WERI-Rb-1 (cell line): ENCODE measurements around the gene OFD1.

Source experiments
- DNase-seq: peaks from one replicate; pipeline ENCODE4 v3.0.0-alpha.2; 2020
- H3K27ac ChIP-seq: fragments of 250-450 bp; sonication (Bioruptor Pico); 2 replicates; pipeline ENCODE4 v1.5.1; 2020; ENCODE audit warnings: mild to moderate bottlenecking, moderate library complexity
- H3K27me3 ChIP-seq: fragments of 250-450 bp; sonication (Bioruptor Pico); 2 replicates; pipeline ENCODE4 v1.5.1; 2021; ENCODE audit warnings: mild to moderate bottlenecking, low read depth, moderate library complexity; ENCODE audit not compliant: insufficient read depth, severe bottlenecking
- H3K36me3 ChIP-seq: fragments of 250-450 bp; sonication (Bioruptor Pico); 2 replicates; pipeline ENCODE4 v1.5.1; 2020; ENCODE audit warnings: mild to moderate bottlenecking, moderate library complexity
- H3K4me3 ChIP-seq: 2 replicates; pipeline ENCODE4 v1.5.1; 2011; ENCODE audit warnings: low read depth, mild to moderate bottlenecking, control low read depth, low read length
- H3K9me3 ChIP-seq: fragments of 250-450 bp; sonication (Bioruptor Pico); 2 replicates; pipeline ENCODE4 v1.5.1; 2021; ENCODE audit warnings: mild to moderate bottlenecking, moderate library complexity; ENCODE audit not compliant: severe bottlenecking
- TF ChIP-seq, protein P1 (sequence below): IDR thresholded peaks from 2 replicates; pipeline ENCODE4 v1.5.1; 2011; ENCODE audit warnings: low read depth, mild to moderate bottlenecking, control low read depth, inconsistent platforms, low read length

OFD1 gene

DNA sequence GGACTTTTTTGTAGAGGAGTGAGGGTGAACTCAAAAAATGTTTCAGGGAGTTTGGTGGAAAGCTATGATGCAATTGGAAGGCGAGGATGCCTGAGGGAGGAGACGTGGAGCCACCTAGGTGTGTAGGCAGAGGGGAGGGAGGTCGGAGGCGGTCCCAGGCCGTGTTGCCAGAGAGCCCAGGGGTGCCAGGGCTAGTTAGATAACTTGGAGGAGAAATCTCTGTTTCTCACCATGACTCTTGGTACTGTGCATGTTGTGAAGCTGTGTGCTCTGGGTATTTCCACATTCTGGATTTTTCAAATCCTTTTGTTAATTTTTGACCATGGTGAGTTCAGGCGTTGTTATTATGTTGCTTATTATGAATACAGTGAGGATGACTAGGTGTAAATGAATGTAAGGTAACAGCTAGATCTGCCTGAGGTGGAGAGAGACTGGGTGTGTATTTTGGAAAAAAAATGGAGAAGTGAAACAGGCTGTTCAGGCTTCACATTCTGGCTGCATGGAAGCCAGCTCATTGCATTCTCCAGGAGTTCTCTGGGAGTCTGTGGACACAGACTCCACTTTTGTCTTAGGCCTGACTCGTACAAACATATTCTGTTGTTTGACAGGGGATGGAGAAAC, 41.1 kb upstream of the OFD1 start:
- Histone ChIP-seq H3K9me3 (no peaks in the 10 kb centered on the region), H3K4me3 (no peak overlapping the region), H3K27ac (no peak overlapping the region), H3K36me3 (peaks cover 3% of the 10 kb centered on the region), H3K27me3 (no peaks in the 10 kb centered on the region)
- TF ChIP-seq, protein P1, sequence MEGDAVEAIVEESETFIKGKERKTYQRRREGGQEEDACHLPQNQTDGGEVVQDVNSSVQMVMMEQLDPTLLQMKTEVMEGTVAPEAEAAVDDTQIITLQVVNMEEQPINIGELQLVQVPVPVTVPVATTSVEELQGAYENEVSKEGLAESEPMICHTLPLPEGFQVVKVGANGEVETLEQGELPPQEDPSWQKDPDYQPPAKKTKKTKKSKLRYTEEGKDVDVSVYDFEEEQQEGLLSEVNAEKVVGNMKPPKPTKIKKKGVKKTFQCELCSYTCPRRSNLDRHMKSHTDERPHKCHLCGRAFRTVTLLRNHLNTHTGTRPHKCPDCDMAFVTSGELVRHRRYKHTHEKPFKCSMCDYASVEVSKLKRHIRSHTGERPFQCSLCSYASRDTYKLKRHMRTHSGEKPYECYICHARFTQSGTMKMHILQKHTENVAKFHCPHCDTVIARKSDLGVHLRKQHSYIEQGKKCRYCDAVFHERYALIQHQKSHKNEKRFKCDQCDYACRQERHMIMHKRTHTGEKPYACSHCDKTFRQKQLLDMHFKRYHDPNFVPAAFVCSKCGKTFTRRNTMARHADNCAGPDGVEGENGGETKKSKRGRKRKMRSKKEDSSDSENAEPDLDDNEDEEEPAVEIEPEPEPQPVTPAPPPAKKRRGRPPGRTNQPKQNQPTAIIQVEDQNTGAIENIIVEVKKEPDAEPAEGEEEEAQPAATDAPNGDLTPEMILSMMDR, result no peak
- no peak for DNase-seq

DNA sequence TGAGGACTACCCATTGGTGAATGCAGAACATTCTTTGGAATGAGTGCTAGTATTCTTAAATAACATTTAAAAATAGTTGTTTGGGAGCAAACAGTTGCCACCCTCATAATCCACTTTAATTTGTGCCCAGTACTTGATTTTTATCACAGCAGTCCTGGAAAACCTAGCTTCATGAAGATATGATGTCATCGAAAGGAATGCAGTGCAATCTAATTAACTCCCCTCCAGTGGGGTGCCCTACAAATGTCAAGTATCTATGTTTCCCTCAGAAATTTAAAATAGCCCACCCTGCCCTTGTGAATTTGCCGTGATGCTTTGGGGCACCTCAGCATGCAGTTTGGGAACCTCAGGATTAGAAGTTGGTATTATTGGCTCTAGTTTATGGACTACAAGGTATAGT, 40.2 kb upstream of the OFD1 start:
- H3K9me3 ChIP-seq, result no peaks in the 10 kb centered on the region
- H3K27ac ChIP-seq, result no peak overlapping the region
- peaks cover 3% of the 10 kb centered on the region for H3K36me3 ChIP-seq
- no peaks in the 10 kb centered on the region for H3K27me3 ChIP-seq
- no peak for DNase-seq
- TF ChIP-seq, protein P1, result no peak
- no peak overlapping the region for H3K4me3 ChIP-seq

DNA sequence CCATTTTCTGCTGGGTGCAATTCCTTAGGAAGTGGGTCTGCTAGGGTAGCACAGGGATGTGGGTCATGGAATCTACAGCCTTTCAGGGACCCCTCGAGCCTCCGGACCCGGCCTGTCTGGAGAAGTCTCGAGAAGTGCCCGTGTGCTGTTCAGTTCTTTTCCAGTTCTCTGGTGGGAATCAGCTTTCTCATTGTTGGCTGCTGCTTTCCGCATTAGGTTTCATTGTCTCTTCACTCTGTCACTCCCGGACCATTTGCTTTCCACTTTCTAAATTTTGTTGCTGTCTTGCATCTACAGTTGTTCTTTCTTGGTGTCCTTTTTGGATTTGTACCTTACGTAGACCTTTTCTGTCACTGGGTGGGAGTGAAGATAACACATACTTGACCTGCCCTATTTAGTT, 39.6 kb upstream of the OFD1 start:
- H3K27me3 ChIP-seq, result no peaks in the 10 kb centered on the region
- DNase-seq, result no peak
- H3K27ac ChIP-seq, result no peak overlapping the region
- TF ChIP-seq, protein P1, result no peak
- H3K9me3 ChIP-seq, result no peaks in the 10 kb centered on the region
- H3K4me3 ChIP-seq, result no peak overlapping the region
- peaks cover 3% of the 10 kb centered on the region for H3K36me3 ChIP-seq

DNA sequence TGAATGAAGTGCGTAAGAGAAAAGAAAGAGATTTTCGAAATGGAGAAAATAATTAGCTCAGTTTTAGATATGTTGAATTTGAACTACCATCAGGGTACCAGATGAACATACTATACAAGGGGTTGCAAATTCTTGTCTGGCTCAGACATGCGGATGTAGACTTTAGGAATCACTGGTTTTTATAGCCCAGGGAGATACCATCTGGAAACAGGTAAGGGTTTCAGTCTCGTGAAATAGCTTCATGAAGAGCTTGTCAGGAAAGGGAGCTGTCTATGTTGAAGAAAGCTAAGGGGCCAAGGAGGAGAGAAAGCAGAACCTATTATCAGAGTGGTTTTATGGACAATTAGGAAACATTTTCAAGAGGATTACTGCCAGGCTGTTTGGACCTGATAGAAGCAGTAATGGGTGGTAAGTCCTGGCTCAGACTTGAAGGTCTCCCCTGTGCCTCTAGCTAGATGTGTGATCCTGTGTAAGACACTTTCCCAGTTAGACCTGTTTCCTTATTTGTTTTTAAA, 38.9 kb upstream of the OFD1 start:
- no peak for DNase-seq
- H3K27ac ChIP-seq, result no peak overlapping the region
- no peaks in the 10 kb centered on the region for H3K27me3 ChIP-seq
- TF ChIP-seq, protein P1, result no peak
- H3K9me3 ChIP-seq, result no peaks in the 10 kb centered on the region
- no peak overlapping the region for H3K4me3 ChIP-seq
- peaks cover under 1% of the 10 kb centered on the region for H3K36me3 ChIP-seq

DNA sequence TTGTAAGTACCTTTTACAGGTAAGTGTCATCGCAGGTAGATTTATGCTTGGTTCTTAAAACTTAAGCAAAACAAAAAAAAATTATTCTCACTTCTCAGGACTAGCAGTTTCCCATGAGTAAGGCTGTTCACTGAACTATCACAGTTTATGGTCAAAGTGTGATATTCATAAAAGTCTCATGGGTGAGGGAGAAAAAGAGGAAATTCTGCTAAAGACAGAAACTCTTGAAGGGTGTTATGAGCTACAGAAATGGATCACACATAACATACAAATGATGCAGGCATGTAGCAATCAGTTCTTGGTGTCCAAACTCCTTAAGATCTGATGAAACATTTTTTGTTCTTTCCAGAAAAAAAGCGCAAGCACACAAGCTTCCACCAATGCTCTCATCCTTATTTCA, 37.1 kb upstream of the OFD1 start:
- TF ChIP-seq, protein P1, result no peak
- no peaks in the 10 kb centered on the region; the same call in none of the 2 replicates for H3K36me3 ChIP-seq
- no peak overlapping the region for H3K27ac ChIP-seq
- no peaks in the 10 kb centered on the region for H3K9me3 ChIP-seq
- no peak overlapping the region for H3K4me3 ChIP-seq
- H3K27me3 ChIP-seq, result no peaks in the 10 kb centered on the region
- DNase-seq, result no peak

DNA sequence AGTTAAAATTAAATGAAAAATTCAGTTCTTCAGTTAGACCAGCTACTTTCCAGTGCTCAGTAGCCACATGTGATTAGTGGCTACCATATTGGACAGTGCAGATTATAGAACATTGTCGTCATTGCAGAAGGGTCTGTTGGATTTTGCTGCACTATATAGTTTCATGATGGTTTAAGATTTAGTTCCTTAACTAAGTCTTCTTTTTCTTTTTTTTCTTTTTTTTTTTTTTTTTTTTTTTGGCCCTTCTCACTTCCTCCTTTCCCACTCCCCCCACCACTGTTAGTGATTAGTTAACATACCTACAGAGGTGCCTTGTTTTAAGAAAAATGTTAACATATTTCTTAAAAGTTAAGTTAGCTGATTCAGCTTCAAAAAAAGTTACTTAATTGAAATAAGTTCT, 36.6 kb upstream of the OFD1 start:
- no peaks in the 10 kb centered on the region; the same call in 1 of the 2 replicates for H3K36me3 ChIP-seq
- no peaks in the 10 kb centered on the region for H3K27me3 ChIP-seq
- no peak overlapping the region for H3K4me3 ChIP-seq
- DNase-seq, result no peak
- H3K9me3 ChIP-seq, result no peaks in the 10 kb centered on the region
- H3K27ac ChIP-seq, result no peak overlapping the region
- TF ChIP-seq, protein P1, result no peak
